GM21576 (cell line): Measurements from ENCODE around the gene ACER2.
A peak's percentile ranks its signal among the peaks of the same experiment; 100 is the strongest.

ENCODE experiments used
- ATAC-seq: cut with Tn5 transposase; IDR thresholded peaks from one replicate; pipeline ENCODE4 v1.9.1; 2021; ENCODE audit warnings: mild to moderate bottlenecking, moderate library complexity; ENCODE audit not compliant: unreplicated experiment

The ACER2 gene

GRCh38 chr9:19481971-19482404, 73.2 kb downstream of the ACER2 start:
- no peak for ATAC-seq

- ATAC-seq: no peak
Observed at GRCh38 chr9:19484699-19485098, 75.9 kb downstream of the ACER2 start.

GRCh38 chr9:19485193-19485592, 76.4 kb downstream of the ACER2 start:
- no peak for ATAC-seq

GRCh38 chr9:19486803-19487202, 78.0 kb downstream of the ACER2 start:
- no peak for ATAC-seq

DNA sequence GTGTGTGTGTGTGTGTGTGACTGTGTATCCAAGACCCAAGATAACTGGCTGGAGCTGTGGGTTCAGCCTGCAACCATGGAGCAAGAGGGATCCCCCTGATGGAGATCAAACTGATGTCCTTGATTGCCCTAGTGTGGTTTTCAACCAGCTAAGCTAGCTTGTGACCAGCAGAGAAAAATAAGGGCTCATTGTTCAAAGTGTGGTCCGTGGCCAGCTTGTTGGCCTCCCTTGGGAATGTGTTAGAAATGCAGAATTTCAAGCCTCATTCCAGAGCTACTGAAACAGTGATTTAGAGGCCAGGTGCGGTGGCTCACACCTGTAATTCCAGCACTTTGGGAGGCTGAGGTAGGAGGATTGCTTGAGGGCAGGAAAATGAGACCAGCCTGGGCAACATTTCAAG, 79.9 kb downstream of the ACER2 start:
- ATAC-seq: no peak

GRCh38 chr9:19490269-19490668, 81.5 kb downstream of the ACER2 start:
- no peak for ATAC-seq

DNA sequence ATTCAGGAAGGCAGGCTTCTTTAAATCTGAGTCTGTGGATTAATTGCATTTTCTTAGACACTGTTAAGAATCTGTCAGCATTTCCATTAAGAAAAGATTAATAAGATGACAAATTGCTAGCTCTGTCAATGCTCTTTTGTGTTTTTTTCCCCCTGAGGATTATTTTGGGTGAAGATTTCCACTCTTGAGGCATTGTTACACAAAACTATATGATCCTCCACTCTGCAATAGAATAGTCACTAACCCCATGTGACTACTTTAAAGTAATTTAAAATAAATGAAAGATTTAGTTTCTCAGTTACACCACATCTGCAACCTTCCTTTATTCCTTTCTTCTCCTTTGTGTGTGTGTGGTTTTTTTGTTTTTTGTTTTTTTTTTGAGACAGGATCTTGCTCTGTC, 82.0 kb downstream of the ACER2 start:
- ATAC-seq: no peak

GRCh38 chr9:19492775-19493173, 84.0 kb downstream of the ACER2 start:
- no peak for ATAC-seq

DNA sequence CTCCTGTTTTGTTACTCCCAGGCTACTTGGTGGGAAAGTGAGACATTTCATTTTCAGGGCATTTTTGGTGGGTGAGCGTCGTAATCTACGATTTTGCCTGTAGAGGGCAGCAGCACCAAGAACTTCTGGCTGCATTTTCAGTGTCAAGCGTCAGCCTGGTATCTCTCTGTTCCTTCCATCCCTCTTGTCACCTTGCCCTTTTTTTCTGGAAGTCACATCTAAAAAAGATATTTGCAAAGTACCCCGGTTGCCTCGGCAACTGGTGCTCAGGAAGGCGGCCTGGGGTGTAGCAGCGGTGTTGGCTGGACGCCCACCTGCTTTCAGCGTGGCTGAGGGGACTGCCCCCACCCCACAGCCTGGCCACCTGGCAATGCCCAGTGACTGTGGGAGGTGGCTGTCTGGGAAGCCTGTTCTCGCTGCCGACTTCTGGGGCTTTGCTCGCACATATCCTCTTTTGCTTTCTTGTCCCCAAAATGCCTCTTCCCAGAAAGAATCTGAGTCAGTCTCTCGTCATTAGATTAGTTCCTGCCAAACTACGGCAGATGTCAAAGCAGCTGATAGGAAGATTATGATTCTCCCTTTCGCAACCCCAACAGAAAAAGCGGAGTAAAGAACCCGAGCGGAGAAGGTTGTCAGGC, 84.5 kb downstream of the ACER2 start:
- ATAC-seq: peak; percentile 69

GRCh38 chr9:19493876-19494275, 85.1 kb downstream of the ACER2 start:
- no peak for ATAC-seq

DNA sequence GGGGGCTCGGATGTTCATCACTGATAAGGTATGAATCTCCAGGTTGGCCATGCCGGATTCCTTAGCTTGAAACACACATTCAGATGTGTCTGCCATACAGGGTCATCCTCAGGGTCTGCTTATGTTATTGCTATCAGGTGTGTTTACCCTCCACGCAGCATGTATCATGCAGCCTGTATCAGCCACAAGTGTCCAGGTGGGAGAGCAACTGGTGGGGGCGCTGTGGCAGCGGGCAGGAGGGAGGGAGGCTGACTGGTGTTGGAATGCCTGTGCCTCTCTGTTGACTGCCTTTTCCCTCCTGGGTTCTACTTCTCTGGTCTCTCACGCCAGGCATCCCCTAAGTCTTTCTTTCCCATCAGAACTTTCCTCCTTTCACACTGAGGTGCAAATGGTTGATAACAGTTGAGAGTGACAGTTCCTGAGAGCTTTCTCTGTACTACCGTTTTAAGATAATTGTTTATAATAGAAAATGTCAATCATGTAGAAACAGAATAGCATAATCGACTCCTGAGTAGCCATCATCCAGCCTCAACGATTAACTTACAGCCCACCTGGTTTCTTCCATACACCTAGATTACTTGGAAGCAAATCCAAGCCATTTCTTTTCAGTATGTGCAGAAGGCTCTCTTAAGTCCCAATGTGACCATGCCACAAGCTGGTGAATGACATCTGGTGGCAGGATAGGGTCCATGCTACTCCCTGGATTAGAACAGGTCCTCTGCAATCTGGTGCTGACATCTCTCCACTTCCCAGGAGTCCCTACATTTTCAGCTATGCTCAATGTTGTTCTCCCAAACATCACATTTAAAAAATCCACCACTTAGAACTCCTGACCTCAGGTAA, 86.6 kb downstream of the ACER2 start:
- no peak for ATAC-seq

- ATAC-seq: no peak
Observed at GRCh38 chr9:19496321-19497050, 87.7 kb downstream of the ACER2 start.

DNA sequence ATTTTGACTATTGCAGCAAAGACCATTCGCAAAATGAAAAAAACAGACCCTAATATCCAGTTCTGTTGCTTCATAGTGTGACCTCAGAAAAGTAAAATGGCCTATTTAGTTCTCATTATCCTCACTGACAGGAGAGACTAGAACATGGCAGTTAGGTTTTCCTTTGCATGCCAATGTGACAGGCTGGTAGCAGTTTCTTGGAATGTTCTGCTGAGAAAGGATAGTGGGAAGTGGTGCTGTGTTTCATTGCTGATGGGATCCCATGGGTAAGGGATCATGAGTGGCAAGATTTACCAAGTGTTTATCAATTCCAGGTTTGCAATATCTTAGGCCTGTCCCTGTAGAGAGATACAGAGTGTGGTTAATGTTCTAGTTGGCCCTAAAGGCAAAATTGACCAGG, 88.5 kb downstream of the ACER2 start:
- no peak for ATAC-seq

- ATAC-seq: no peak
Observed at GRCh38 chr9:19498015-19498414, 89.2 kb downstream of the ACER2 start.
